Fibroblast of skin of abdomen (primary cell): ENCODE data around the gene DYNLT4.
"Not testable (repeated sequence)": the region's sequence is repeated elsewhere in the genome, so short reads cannot be mapped to it uniquely, and the experiment has no call there.

Source experiments
- DNase-seq: peaks from one replicate; pipeline ENCODE4 v3.0.0-alpha.2; 2013

DYNLT4 gene

DNA sequence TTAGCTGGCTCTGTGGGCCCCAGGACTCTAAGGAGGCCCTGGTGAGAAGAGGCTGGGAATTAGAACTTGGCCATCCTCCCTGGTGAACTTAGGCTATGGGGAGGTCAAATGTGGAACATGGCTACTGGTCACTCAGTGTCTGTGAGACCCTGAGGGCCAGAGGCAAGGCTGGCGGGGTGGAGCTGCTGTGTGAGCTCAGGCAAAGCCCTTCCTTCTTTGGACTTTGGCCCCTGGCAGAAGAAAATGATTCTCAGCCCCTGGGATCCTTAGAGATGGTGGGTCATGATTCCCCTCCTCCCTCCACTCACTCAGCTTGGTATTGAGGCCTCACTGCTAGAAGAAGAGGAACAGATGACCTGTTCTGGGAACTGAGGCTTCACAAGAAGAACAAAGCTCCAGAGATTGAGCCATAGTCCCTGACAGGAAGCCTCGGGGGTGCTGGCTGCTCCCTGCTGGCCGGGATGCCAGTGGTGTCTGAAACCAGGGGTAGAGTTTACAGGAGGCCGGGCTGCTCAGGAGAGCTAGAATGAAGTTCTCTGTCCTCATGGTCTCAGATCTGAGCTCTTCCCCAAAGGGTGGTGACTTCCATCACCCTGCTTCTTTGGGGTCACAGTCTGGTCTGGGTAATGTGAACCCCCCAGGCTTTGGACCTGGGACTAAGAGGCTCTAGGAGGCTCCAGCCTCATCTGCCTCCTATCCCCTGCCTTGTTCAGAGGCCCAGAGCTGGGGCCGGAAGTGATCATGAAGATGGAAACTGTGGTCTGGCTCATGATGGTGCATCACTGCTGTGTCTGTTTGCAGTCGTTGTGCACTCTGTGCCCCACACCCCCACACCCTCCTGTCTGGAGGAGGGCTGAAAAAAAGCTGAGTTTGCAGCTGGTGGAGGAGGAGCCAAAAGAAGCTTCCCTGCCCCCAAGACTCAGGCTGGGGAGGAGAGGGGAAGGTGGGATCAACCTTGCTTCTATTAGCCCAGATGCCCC is 2.1 kb upstream of the DYNLT4 start:
- peak; percentile 80 for DNase-seq

DNA sequence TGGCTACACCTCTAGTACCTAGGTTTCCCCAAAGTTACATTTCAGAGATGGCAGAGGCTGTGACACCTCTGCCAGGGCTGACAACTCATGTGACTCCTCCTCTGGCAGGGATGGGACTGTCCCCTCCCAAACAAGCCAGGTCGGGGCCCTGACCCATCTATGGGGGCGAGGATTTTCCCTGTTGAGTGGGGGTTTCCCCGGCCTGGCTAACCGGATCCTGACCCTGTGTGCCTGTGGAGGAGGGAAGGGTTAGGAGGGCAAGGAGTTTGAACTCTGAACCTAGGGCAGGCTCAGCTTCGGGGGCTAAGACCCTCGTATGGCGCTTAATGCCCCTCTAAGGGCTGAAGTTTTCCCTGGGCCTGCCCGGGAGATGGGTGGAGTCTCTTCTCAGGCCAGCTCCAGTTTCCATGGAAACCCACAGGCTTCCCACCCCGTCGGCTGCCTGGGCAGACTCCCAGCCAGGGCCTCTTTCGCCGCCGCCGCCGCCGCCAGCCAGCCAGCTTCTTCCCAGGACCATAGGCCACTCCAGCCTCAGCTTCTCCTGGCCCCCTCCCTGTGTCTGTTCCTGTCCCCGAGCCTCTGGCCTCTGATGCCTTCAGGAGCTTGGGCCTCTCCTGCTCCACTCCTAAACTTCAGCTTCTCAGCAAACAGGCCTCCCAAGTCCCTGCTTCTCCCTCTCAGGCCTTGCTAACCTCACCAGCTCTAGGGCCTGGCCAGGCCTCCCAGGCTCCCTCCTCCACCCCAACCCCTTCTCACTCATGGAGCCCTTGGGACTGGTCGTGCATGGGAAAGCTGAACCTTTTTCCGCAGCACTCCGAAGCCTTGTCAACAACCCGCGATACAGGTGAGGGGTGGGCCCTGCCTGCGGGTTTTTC is 1.1 kb upstream of the DYNLT4 start, which contains the start of gene BTBD19:
Gene BTBD19 (plus strand): TSS at position 461 of the 875 bp plus-strand sequence. CDS start 298 bp downstream, at position 759.
- DNase-seq, result peak; percentile 90

DNA sequence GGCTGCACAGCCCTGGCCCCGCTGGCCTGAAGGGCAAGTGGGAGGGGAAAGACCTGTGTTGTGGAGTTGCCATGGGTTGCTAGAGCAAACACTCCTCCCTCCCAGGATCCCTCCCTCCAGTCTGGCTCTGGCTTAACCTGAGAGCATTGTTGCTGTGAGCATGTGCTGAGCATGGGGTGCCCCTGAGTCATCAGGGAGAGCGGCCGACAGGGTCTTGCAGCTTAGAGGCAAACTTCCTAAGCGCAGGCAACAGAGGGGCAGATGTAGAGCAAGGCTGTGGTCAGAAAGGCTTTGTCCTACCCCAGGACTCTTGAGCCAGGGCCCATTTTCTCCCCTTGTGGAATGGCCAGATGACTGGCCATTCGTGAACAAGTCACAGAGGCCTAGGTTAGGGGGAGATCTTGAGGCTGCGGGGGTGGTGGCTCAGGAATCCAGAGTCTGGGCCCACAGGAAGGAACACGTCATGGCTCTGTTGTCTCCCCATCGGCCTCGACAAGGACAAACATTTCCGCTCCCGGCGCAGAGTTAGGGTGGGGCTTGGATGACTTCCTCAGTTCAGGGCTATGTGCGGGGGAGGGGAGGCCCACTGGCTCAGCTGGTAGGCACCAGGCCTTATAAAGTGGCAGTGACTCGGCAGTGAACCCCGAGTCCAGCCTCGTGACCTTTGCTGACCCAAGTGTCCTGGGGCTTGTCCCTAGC is 362 bp upstream of the DYNLT4 start:
- DNase-seq, result peak; percentile 99

DNA sequence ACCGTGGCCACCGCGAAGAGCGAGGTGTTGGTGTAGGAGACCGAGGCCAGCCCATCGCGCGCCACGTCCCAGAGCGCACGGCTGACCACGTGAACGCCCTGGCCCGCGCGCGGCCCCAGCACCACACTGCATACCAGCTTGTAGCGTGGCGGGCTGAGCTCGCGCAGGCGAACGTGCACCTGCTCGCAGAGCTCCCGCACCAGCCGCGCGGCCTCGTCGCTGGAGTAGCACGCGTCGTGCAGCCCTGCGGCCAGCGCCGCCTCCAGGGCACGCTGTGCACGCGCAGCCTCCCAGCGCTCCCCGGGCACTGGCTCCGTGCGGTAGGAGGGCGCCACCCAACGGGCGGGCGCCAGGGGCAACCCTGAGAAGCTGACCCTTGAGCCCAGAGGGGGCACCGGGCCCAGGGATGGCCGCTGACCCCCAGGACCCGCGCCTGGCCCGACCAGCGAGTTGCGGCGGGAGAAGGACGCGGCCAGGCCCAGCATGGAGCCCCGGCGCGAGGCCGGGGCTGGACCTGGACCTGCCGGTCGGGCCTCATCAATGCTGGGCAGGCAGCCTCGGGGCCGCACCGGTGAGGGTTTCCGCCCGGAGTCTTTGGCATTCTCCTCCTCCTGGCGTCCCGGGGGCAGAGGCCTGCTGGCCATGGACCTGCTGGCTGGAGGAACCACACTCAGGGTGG is 987 bp downstream of the DYNLT4 start:
- no peak for DNase-seq

DNA sequence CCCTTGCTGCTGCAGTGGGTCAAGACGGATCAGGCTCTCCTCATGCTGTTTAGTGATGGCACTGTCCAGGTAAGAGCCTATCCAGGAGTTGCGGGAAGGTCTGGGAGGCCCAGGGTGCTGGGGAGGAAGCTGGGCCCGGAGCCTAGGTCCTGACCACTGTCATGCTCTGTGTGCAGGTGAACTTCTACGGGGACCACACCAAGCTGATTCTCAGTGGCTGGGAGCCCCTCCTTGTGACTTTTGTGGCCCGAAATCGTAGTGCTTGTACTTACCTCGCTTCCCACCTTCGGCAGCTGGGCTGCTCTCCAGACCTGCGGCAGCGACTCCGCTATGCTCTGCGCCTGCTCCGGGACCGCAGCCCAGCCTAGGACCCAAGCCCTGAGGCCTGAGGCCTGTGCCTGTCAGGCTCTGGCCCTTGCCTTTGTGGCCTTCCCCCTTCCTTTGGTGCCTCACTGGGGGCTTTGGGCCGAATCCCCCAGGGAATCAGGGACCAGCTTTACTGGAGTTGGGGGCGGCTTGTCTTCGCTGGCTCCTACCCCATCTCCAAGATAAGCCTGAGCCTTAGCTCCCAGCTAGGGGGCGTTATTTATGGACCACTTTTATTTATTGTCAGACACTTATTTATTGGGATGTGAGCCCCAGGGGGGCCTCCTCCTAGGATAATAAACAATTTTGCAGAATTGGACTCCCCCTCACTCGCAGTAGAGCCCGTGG is 1.7 kb downstream of the DYNLT4 start:
- DNase-seq, result no peak

DNA sequence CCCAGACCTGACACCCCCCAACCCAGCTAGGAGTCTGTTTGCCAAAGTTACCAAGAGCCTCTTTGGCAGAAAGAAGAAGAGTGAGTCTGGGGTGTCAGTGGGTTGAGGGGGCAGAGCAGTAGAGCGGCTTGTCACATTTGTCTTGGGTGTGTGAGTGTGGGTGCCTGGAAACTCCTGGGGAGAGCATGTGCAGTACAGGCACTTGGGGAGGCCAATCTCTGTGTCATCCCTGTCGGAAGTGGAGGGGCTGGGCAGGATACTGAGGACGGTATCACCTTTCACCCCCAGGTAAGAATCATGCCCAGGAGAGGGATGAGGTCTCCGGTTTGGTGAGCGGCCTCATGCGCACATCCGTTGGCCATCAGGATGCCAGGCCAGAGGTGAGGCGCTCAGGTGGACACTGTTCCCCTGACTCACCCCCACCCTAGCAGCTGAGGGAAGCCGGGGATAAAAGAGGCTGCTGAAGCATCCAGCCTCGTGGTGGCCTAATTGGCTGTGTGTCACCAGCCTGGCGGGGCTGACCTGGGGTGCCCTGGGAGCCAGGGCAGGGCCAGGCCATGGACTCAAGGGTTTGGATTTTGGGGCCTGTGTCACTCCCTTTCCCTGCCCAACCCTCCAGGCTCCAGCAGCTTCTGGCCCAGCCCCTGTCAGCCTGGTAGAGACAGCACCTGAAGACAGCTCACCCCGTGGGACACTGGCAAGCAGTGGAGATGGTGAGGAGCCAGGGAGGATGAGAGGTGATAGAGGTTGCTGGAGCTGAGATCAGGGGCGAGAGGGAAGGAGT is 3.6 kb downstream of the DYNLT4 start:
- DNase-seq, result no peak

DNA sequence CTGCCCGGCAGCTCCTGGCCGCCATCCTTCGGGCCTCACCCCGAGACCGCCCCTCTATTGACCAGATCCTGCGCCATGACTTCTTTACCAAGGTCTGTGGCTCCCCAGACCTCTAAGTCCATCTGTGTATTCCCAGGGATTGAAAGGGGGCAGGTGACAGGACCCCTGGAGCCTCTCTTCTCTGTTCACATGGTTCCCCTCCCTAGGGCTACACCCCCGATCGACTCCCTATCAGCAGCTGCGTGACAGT is 4.2 kb downstream of the DYNLT4 start:
- DNase-seq, result no peak

DNA sequence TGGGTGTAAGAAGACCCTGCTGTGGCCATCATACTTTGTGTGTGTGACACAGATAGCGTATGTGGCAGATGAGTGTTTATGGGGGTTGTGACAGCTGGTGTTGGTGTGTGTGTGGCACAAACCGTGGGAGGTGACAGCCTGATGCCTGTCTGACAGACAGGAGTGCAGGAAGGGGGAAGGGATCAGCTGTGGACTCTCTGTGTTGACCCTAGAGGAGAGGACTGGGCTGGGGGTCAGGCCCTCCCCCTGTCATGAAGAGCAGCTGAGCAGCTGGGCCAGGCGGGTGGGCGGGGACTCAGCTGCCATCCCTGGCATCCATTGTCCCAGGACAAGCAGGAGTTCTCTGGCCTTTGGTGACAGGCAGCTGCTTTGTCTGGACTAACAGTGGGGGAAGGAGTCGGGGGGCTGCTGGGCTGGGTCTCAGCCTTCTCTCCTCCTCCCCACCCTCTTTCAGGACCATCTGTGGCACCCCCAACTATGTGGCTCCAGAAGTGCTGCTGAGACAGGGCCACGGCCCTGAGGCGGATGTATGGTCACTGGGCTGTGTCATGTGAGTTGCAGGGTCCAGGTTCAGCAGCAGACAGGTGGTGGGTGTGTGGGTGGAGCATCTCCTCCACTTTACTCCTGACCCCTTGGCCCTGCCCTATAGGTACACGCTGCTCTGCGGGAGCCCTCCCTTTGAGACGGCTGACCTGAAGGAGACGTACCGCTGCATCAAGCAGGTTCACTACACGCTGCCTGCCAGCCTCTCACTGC is 4.7 kb downstream of the DYNLT4 start:
- no peak for DNase-seq

DNA sequence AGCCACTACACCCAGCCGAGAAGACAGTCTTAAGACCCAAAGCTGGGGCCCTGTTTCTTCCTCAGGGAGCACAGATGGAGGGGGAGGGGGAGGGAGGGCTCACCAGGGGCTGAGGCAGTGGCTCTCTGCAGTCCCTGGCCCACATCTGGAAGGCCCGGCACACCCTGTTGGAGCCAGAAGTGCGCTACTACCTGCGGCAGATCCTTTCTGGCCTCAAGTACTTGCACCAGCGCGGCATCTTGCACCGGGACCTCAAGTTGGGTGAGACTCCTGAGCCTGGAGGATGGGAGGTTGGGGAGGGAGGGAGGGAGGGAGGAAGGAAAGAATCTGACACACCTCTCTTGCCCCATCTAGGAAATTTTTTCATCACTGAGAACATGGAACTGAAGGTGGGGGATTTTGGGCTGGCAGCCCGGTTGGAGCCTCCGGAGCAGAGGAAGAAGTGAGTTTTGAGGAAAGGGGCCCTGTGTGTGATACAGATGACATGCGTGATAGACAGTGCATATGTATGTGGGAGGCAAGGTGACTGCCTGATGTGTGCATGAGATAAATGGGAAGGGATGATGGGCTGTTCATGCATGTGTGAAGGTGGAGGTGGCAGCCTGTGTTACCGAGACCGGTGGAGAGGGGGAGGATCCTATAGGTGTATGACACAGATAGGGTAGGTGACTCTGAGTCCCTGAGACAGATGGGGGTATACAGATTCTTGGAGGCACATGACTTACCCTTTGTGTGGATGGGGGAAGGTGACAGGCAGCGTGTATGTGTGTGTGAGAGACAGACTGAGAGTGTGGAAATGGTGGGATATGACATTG is 5.5 kb downstream of the DYNLT4 start:
- no peak for DNase-seq

DNA sequence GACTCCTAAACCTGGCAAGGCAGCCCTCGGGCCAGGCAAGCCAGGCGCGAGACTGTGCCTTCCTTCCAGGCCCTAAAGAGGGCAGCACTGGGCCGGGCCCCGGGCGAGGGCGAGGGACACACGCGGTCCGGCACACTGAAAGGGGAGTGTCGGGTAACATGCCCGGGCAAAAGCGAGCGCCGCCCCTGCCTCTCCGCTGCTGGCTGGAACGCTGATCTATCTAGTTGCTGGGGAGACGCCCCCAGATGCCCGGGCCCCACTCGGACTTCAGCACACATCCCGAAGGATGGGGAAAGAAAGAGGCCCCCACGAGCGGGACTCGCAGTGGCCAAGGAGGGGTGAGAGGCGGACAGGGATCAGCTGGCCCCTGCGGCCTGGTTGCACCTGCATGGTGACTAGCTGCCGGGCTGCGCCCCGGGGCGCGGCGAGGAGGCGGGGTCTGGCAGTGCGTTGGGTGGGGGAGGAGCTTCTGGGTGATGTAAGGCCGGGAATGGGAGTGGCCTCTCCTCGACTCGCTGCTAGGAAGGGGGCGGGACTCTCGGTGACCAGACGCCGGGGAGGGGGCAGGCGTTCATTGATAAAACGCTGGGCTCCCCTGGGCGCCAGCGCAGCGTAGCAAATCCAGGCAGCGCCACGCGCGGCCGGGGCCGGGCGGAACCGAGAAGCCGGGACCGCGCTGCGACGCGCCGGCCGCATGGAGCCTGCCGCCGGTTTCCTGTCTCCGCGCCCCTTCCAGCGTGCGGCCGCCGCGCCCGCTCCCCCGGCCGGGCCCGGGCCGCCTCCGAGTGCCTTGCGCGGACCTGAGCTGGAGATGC is 7.2 kb downstream of the DYNLT4 start, which contains the start of gene PLK3:
Gene PLK3 (plus strand): TSS at position 608 of the 815 bp plus-strand sequence. CDS start 87 bp downstream, at position 695.
- peak; percentile 98 for DNase-seq

DNA sequence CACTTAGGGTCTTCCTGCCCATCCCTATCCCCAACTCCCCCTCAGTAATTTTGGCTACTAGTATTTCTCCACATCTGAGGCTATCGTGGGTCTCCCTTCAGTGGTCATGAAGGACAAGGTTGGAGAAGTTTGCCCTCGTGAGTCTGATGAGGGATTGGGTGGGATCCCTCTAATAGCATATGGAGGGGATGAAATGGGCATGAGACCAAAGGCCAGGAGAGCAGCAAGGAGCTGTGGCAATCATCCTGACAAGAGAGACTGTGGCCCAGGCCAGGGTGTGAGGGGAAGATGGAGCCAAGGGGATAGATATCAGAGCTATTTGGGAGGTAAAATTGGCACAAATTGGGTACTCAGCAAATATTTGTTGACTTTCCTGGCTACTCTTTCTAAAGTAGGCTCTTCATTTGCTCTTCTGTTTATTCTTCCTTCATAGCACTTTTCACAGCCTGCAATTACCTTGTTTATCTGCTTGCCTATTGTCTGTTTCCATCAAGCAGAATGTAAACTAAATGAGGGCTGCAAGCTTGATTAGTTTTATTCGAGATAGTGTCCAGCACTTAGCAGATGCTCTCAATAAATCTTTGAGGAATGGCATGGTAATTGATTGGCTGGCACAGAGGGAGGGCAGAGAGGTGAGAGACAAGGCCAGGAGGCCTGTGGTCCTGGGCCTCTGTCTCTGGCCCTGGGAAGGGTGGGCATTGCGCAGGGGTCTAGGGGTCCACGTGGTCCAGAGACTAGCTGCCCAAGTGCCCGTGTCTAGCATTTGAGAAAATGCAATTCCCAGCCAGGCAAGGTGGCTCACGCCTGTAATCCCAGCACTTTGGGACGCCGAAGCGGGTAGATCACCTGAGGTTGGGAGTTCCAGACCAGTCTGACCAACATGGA is 8.4 kb downstream of the DYNLT4 start:
- no peak for DNase-seq

DNA sequence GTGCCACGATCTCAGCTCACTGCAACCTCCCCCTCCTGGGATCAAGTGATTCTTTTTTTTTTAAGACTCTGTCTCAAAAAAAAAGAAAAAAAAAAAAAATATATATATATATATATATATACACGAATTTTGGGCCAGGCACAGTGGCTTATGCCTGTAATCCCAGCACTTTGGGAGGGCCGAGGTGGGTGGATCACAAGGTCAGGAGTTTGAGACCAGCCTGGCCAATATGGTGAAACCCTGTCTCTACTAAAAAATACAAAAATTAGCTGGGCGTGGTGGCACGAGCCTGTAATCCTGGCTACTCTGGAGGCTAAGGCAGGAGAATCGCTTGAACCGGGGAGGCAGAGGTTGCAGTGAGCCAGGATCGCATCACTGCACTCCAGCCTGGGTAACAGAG is 9.3 kb downstream of the DYNLT4 start:
- DNase-seq, result not testable (repeated sequence)

DNA sequence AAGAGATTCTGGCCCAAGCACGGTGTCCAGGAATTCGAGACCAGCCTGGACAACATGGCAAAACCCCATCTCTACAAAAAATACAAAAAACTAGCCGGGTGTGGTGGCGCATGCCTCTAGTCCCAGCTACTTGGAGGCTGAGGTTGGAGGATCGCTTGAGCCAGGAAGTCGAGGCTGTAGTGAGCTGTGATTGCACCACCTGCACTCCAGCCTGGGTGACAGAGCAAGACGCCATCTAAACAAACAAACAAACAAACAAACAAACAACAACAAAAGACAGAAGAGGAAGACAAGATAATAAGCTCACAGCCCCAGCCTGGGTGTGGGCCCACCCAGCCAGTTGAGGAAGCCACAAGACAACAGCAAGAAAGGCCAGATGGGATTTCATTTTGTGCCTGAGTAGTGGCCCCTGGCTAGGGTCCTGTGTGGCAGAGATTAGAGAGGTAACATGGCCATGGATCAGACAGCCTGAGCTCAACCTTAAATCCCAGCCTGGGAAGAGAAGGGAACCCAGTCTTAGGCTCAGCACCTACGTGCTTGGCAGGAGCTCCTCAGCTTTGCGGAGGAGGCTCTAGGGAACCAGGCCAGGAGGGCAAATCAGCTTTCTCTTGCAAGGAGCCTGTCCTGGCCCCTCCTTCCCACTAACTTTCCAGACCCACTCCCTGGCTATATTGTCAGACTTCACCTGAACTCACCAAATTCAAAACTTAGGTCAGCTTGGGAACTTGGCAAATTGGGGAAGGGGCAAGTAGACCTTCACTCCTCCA is 14.2 kb downstream of the DYNLT4 start:
- no peak for DNase-seq

DNA sequence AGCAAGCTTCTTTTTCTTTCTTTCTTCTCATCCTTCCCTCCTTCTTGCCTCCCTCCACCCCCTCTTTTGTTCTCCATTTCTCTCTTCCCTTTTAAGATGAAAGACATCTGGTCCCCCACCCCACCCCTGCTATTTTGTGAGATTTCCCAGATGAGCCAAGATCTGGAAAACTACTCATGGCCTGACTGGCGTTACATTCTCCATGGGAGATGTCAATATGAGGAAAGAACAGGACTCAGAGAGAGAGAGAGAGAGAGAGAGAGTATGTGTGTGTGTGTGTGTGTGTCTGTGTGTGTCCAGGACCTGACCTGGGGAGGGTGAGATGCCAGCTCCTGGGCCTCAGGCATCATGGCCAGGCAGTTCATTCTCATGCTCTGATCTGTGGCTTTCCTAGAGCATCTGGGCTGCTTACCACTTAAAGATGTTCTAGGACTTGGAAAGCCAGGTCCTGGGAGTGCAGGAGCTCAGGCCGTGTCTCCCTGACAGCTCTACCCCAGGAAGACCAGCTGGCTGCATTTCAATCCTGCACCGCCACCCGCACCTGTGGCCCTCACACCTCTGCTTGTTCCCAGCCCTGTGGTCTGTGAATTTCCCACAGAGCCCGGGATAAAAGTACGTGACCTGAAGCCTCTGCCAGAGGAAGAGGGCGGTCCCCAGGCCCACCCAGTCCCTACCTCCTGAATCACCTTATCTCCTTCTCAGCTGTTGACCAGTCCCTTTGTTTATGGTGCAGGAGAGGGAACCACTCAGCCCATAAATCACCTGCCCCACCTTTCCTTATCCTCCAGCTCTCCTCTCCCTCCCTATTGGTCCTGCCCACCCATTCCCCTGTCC is 16.0 kb downstream of the DYNLT4 start:
- DNase-seq, result no peak
